Fibroblast of mammary gland (primary cell): ENCODE data around the gene RPRD1A.

ENCODE experiments used
- DNase-seq: peaks from one replicate; pipeline ENCODE4 v3.0.0-alpha.2; 2010; ENCODE audit warnings: low read depth
- H3K4me3 ChIP-seq: 2 replicates; pipeline ENCODE4 v1.5.1; 2011; ENCODE audit warnings: low read depth, mild to moderate bottlenecking, low read length, moderate library complexity; ENCODE audit not compliant: control insufficient read depth
- CTCF ChIP-seq: conservative IDR thresholded peaks from 2 replicates; pipeline ENCODE4 v1.5.1; 2011; ENCODE audit warnings: low read depth, low read length, inconsistent platforms; ENCODE audit not compliant: control insufficient read depth, insufficient read depth

The RPRD1A gene

DNA sequence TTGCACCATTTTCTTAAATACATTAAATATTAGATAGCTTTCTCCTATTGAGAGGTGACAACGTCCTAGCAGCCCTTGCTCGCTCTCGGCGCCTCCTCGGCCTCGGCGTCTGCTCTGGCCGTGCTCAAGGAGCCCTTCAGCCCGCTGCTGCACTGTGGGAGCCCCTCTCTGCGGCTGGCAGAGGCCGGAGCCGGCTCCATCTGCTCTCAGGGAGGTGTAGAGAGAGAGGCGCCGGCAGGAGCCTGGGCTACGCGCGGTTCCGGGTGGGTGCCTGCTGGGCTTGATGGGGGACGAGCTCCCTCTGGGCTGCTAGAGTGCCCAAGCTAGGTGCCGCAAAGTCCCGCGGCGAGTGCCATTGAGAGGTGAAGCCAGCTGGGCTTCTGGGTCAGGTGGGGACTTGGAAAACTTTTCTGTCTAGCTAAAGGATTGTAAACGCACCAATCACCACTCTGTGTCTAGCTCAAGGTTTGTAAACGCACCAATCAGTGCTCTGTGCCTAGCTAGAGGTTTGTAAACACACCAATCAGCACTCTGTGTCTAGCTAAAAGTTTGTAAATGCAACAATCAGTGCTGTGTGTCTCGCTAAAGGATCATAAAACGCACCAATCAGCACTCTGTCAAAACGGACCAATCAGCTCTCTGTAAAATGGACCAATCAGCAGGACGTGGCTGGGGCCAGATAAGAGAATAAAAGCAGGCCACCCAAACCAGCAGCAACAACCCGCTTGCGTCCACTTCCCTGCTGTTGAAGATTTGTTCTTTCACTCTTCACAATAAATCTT lies 3.1 kb downstream of the RPRD1A start:
- TF ChIP-seq CTCF = no peak
- no peak for DNase-seq
- no peak overlapping the region for H3K4me3 ChIP-seq

DNA sequence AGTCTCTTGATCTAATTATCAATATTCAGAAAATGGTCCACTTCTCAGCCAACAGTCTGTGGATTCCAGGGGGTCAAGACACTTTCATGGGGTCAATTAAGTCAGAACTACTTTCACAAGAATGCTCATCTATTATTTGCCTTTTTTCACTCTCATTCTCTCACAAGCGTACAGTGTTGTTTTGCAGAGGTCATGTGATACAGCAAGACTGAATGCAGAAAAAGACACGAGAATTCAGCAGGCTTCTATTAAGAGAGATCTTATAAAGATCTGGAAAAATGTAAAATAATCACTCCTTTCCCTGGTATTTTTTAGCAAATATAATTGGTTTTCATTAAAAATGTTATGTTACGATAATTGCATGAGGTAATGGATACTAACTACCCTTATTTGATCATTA lies 8.7 kb downstream of the RPRD1A start:
- H3K4me3 ChIP-seq = no peak overlapping the region
- no peak for TF ChIP-seq CTCF
- DNase-seq = no peak

- no peak overlapping the region for H3K4me3 ChIP-seq
- DNase-seq = no peak
- TF ChIP-seq CTCF = no peak
Observed at GRCh38 chr18:36051760-36052159, 15.6 kb downstream of the RPRD1A start.

DNA sequence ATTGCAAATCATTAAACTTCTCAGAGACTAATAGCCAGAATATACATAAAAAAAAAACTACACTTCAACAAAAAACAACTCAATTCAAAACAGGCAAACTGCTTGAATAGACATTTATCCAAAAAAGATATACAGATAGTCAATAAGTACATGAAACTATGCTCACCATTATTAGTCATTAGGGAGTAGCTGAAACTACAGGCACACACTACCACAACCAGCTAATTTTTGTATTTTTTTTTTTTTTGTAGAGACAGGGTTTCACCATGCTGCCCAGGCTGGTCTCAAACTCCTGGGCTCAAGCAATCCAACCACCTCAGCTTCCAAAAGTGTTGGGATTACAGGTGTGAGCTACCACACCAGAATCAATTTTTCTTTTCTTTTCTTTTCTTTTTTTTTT lies 16.9 kb downstream of the RPRD1A start:
- no peak for DNase-seq
- no peak for TF ChIP-seq CTCF
- H3K4me3 ChIP-seq = no peak overlapping the region

- no peak for TF ChIP-seq CTCF
- no peak overlapping the region for H3K4me3 ChIP-seq
- no peak for DNase-seq
Observed at GRCh38 chr18:36047521-36047920, 19.8 kb downstream of the RPRD1A start.

GRCh38 chr18:36046898-36047297 lies 20.5 kb downstream of the RPRD1A start:
- no peak for DNase-seq
- H3K4me3 ChIP-seq = no peak overlapping the region
- no peak for TF ChIP-seq CTCF
